Measurements from ENCODE around the gene SLC30A7. TPM values are rescaled to one million over a fixed set of nuclear protein-coding genes. Genes with fewer than 3 reads are reported as not detected.

SLC30A7 gene
- total and polyA plus RNA-seq, 2 of the 13 experiments (the other 11 are each of a cell fraction or from before 2014, with no cell fraction given) = 8.3 to 40.8 TPM

DNA sequence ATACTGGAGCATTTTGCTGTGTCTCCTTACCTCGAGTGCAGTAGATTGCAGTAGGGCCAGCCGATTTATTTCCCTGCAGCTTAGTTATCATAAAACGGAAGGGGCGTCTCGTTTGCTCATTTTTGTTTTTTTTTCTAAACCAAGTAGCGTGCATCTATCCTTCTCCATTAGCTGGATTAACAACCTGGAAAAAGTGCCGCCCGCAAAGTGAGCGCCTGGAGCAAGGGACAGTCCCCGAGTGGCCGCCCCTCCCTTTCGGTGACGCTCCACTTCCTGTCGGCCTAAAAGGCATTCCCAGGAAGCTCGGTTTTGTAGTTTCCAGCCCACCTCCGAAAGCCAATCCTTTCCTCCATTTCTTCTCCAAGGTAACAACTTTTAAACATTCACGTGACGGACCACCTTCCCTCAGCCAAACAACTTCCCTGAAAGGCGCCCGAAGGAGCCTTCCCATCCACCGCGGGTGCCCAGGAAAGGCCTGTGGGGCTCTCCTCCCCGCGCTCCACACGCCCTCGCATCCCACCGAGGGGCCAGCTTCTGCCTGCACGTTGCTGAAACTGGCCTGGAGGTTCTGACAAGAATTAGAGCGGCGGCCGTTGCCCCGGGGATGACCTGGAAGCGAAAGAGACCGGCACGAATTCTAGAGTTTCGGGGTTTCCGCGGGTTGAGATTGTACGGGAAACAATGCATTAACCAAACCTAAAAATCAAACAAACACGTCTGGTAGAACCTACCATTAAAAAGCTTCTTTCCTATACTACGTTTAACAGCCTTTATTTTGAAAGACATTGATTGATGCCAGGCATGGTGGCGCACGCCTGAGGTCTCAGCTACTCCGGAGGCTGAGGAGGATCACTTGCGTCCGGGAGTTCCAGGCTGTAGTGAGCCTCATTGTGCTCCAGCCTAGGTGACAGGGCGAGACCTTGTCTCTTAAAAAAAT, 1.0 kb upstream of the SLC30A7 start, which contains the start of gene EXTL2 (continued):
- TF ChIP-seq, protein P1, sequence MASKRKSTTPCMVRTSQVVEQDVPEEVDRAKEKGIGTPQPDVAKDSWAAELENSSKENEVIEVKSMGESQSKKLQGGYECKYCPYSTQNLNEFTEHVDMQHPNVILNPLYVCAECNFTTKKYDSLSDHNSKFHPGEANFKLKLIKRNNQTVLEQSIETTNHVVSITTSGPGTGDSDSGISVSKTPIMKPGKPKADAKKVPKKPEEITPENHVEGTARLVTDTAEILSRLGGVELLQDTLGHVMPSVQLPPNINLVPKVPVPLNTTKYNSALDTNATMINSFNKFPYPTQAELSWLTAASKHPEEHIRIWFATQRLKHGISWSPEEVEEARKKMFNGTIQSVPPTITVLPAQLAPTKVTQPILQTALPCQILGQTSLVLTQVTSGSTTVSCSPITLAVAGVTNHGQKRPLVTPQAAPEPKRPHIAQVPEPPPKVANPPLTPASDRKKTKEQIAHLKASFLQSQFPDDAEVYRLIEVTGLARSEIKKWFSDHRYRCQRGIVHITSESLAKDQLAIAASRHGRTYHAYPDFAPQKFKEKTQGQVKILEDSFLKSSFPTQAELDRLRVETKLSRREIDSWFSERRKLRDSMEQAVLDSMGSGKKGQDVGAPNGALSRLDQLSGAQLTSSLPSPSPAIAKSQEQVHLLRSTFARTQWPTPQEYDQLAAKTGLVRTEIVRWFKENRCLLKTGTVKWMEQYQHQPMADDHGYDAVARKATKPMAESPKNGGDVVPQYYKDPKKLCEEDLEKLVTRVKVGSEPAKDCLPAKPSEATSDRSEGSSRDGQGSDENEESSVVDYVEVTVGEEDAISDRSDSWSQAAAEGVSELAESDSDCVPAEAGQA (IDR thresholded peaks at IDR 0.05; ENCODE audit: low read depth) = no peak
- TF ChIP-seq, protein P1 (CRISPR knock-in tag; IDR thresholded peaks at IDR 0.05; ENCODE audit: borderline replicate concordance) = no peak
- TF ChIP-seq ZNF382 (CRISPR knock-in tag; IDR thresholded peaks at IDR 0.05; ENCODE audit: borderline replicate concordance) (no peak), MAF1 (CRISPR knock-in tag; IDR thresholded peaks at IDR 0.05; ENCODE audit: borderline replicate concordance) (no peak), U2AF1 (optimal IDR thresholded peaks at IDR 0.05; ENCODE audit: low read depth, low read length) (no peak), TBX2 (CRISPR knock-in tag; IDR thresholded peaks at IDR 0.05; ENCODE audit: borderline replicate concordance) (peak; percentile 59; the same call in 1 of the 2 replicates), SALL2 (CRISPR knock-in tag; IDR thresholded peaks at IDR 0.05) (0 out of 2 replicates have a peak, but pooled peaks have one; percentile 36), ZNF292 (CRISPR knock-in tag; IDR thresholded peaks at IDR 0.05; ENCODE audit: borderline replicate concordance, low read depth) (peak; percentile 72; the same call in 1 of the 2 replicates), TEAD3 (CRISPR knock-in tag; optimal IDR thresholded peaks at IDR 0.05; ENCODE audit: borderline replicate concordance) (peak; percentile 38), SPEN (CRISPR knock-in tag; IDR thresholded peaks at IDR 0.05; ENCODE audit: low read depth) (0 out of 2 replicates have a peak, but pooled peaks have one; percentile 45), GABPA (IDR thresholded peaks at IDR 0.05; ENCODE audit: low read depth, low read length) (peak; percentile 61), GABPA (CRISPR knock-in tag; IDR thresholded peaks at IDR 0.05; ENCODE audit: low read depth) (peak; percentile 91), ZNF790 (CRISPR knock-in tag; IDR thresholded peaks at IDR 0.05; ENCODE audit: borderline replicate concordance) (no peak)
- TF ChIP-seq, protein P2, sequence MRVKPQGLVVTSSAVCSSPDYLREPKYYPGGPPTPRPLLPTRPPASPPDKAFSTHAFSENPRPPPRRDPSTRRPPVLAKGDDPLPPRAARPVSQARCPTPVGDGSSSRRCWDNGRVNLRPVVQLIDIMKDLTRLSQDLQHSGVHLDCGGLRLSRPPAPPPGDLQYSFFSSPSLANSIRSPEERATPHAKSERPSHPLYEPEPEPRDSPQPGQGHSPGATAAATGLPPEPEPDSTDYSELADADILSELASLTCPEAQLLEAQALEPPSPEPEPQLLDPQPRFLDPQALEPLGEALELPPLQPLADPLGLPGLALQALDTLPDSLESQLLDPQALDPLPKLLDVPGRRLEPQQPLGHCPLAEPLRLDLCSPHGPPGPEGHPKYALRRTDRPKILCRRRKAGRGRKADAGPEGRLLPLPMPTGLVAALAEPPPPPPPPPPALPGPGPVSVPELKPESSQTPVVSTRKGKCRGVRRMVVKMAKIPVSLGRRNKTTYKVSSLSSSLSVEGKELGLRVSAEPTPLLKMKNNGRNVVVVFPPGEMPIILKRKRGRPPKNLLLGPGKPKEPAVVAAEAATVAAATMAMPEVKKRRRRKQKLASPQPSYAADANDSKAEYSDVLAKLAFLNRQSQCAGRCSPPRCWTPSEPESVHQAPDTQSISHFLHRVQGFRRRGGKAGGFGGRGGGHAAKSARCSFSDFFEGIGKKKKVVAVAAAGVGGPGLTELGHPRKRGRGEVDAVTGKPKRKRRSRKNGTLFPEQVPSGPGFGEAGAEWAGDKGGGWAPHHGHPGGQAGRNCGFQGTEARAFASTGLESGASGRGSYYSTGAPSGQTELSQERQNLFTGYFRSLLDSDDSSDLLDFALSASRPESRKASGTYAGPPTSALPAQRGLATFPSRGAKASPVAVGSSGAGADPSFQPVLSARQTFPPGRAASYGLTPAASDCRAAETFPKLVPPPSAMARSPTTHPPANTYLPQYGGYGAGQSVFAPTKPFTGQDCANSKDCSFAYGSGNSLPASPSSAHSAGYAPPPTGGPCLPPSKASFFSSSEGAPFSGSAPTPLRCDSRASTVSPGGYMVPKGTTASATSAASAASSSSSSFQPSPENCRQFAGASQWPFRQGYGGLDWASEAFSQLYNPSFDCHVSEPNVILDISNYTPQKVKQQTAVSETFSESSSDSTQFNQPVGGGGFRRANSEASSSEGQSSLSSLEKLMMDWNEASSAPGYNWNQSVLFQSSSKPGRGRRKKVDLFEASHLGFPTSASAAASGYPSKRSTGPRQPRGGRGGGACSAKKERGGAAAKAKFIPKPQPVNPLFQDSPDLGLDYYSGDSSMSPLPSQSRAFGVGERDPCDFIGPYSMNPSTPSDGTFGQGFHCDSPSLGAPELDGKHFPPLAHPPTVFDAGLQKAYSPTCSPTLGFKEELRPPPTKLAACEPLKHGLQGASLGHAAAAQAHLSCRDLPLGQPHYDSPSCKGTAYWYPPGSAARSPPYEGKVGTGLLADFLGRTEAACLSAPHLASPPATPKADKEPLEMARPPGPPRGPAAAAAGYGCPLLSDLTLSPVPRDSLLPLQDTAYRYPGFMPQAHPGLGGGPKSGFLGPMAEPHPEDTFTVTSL (CRISPR knock-in tag; IDR thresholded peaks at IDR 0.05; ENCODE audit: borderline replicate concordance) = no peak; the same call in 1 of the 2 replicates
